ENCODE measurements around the gene COG1.

DNA sequence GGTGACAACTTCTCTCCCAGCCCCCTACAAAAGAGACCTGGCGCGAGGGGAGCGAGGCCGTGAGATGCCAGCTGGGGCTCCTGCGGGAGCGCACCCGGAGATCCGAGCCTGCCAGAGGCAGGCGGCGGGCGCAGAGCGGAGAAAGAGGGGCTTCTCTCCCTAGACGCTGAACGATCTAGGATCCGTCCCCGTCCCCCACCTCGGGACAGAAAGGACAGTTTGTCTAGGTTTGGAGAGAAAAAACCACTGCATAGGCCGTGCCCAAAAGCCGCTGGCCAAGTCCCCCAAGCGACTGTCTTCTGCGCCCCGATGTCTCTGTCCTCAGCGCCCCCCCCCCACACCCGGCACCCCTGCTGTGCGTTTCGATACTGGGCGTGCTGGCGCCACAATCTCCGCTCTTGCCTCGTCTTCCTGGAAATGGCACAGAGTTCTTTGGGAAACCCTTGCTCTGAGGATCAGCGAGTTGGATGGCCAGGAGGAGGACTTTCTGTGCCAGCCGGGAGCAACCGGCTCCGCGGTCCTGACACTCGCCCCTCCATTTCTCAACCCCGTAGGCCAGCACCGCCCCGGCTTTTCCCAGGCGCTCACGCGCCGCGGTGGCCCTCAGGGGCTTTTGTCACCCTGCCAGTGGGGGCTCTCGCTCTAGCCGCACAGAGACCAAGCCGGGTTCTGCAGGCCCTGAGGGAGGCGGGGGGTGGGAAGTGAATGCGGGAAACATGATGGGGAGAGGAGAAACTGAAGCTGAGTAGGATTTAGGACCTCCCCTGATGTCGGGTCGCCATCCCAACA is 27.0 kb upstream of the COG1 start:
- TF ChIP-seq, protein P1, sequence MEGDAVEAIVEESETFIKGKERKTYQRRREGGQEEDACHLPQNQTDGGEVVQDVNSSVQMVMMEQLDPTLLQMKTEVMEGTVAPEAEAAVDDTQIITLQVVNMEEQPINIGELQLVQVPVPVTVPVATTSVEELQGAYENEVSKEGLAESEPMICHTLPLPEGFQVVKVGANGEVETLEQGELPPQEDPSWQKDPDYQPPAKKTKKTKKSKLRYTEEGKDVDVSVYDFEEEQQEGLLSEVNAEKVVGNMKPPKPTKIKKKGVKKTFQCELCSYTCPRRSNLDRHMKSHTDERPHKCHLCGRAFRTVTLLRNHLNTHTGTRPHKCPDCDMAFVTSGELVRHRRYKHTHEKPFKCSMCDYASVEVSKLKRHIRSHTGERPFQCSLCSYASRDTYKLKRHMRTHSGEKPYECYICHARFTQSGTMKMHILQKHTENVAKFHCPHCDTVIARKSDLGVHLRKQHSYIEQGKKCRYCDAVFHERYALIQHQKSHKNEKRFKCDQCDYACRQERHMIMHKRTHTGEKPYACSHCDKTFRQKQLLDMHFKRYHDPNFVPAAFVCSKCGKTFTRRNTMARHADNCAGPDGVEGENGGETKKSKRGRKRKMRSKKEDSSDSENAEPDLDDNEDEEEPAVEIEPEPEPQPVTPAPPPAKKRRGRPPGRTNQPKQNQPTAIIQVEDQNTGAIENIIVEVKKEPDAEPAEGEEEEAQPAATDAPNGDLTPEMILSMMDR (IDR thresholded peaks at IDR 0.05): no peak
- no peak for TF ChIP-seq POLR2A (IDR thresholded peaks at IDR 0.05)
